ENCODE measurements around the gene A3GALT2.

- TF ChIP-seq, protein P1, sequence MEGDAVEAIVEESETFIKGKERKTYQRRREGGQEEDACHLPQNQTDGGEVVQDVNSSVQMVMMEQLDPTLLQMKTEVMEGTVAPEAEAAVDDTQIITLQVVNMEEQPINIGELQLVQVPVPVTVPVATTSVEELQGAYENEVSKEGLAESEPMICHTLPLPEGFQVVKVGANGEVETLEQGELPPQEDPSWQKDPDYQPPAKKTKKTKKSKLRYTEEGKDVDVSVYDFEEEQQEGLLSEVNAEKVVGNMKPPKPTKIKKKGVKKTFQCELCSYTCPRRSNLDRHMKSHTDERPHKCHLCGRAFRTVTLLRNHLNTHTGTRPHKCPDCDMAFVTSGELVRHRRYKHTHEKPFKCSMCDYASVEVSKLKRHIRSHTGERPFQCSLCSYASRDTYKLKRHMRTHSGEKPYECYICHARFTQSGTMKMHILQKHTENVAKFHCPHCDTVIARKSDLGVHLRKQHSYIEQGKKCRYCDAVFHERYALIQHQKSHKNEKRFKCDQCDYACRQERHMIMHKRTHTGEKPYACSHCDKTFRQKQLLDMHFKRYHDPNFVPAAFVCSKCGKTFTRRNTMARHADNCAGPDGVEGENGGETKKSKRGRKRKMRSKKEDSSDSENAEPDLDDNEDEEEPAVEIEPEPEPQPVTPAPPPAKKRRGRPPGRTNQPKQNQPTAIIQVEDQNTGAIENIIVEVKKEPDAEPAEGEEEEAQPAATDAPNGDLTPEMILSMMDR (IDR thresholded peaks at IDR 0.05) = no peak
- TF ChIP-seq, protein P2, sequence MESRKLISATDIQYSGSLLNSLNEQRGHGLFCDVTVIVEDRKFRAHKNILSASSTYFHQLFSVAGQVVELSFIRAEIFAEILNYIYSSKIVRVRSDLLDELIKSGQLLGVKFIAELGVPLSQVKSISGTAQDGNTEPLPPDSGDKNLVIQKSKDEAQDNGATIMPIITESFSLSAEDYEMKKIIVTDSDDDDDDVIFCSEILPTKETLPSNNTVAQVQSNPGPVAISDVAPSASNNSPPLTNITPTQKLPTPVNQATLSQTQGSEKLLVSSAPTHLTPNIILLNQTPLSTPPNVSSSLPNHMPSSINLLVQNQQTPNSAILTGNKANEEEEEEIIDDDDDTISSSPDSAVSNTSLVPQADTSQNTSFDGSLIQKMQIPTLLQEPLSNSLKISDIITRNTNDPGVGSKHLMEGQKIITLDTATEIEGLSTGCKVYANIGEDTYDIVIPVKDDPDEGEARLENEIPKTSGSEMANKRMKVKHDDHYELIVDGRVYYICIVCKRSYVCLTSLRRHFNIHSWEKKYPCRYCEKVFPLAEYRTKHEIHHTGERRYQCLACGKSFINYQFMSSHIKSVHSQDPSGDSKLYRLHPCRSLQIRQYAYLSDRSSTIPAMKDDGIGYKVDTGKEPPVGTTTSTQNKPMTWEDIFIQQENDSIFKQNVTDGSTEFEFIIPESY (IDR thresholded peaks at IDR 0.05; ENCODE audit: borderline replicate concordance, low read depth) = no peak
- TF ChIP-seq FOXM1 (IDR thresholded peaks at IDR 0.05; ENCODE audit: low read depth) = no peak
- no peak for TF ChIP-seq EP300 (IDR thresholded peaks at IDR 0.05; ENCODE audit: borderline replicate concordance in 1 of 2, low read depth in 1 of 2, low read length in 1 of 2)
- no peak for TF ChIP-seq RCOR1 (IDR thresholded peaks at IDR 0.05; ENCODE audit: low read length)
- no peak for TF ChIP-seq TAF1 (IDR thresholded peaks at IDR 0.05; ENCODE audit: borderline replicate concordance, low read depth, low read length)
- no peak for TF ChIP-seq FOXJ3 (CRISPR knock-in tag; IDR thresholded peaks at IDR 0.05)
- TF ChIP-seq CHD2 (IDR thresholded peaks at IDR 0.05; ENCODE audit: low read length, partially characterized antibody) = no peak
- TF ChIP-seq, protein P3, sequence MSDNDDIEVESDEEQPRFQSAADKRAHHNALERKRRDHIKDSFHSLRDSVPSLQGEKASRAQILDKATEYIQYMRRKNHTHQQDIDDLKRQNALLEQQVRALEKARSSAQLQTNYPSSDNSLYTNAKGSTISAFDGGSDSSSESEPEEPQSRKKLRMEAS (IDR thresholded peaks at IDR 0.05; ENCODE audit: low read depth) = no peak
- TF ChIP-seq SMC3 (IDR thresholded peaks at IDR 0.05; ENCODE audit: low read depth, low read length) = no peak
- TF ChIP-seq MXI1 (IDR thresholded peaks at IDR 0.05; ENCODE audit: low read depth, low read length) = no peak
- TF ChIP-seq TCF12 (IDR thresholded peaks at IDR 0.05) = no peak
These were observed 46.5 kb downstream of the A3GALT2 start for GRCh38 chr1:33274446-33274845.

All from SK-N-SH (cell line).